ENCODE measurements around the gene CADPS. TPM values are rescaled to one million over a fixed set of nuclear protein-coding genes. Genes with fewer than 3 reads are reported as not detected.

CADPS gene
- total and polyA plus RNA-seq, 10 donors, result 0.16 to 3.6 (median 0.40) TPM

DNA sequence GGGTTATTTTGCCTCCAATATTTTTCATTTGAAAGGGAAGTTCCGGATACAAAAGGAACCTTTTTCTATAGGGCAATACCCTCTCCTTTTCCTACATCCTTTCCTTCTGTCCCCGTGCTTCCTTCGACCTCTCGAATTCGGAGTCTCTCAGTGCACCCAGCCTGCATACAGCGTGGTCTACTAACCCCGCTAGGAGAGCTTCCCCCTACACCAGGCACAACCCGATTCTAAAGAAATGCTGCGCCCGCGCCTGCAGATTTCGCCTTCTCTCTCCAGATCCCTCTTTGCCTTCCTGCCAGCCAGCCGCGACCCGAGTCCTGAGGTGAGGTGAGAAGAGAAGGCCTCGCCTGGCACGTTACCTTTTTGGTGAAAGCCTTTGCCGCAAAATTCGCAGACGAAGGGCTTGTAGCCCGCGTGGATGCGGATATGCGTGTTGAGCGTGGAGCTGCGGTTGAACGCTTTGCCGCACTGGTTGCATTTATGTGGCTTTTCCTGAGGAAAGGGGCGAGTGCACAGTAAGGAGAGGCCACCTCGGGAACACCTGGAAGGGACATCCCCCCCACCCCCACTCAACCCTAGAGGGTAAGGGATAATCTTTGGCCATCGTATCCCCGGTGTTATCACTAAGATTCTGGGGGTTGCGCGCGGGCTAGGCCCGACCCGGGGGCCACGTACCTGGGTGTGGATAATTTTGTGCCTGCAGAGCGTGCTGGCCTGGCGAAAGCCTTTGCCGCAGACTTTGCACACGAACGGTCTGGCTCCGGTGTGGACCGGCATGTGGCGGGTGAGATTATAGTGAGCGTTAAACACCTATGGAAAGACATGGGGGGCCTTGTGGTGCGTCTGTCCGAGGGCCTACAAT, 504.1 kb downstream of the CADPS start:
- Histone ChIP-seq H3K27ac (no peak overlapping the region), H3K27me3 (replicated peaks in 1 of 7) (peaks cover 11 to 100% (median 94%) of the 10 kb centered on the region in 7 donors), H3K9me3 (peaks cover 0 to 2% (median 0%) of the 10 kb centered on the region in 8 donors), H3K36me3 (no peaks in the 10 kb centered on the region), H3K4me1 (peaks cover 0 to 51% (median 21%) of the 10 kb centered on the region in 6 donors), H3K4me3 (no peak overlapping the region)
- 7 to 9% (median 9%) methylated on average over 40 to 49 of the region's 49 CpGs for WGBS, 5 donors
- TF ChIP-seq POLR2A (IDR thresholded peaks at IDR 0.05), result no peak
- TF ChIP-seq, protein P1, sequence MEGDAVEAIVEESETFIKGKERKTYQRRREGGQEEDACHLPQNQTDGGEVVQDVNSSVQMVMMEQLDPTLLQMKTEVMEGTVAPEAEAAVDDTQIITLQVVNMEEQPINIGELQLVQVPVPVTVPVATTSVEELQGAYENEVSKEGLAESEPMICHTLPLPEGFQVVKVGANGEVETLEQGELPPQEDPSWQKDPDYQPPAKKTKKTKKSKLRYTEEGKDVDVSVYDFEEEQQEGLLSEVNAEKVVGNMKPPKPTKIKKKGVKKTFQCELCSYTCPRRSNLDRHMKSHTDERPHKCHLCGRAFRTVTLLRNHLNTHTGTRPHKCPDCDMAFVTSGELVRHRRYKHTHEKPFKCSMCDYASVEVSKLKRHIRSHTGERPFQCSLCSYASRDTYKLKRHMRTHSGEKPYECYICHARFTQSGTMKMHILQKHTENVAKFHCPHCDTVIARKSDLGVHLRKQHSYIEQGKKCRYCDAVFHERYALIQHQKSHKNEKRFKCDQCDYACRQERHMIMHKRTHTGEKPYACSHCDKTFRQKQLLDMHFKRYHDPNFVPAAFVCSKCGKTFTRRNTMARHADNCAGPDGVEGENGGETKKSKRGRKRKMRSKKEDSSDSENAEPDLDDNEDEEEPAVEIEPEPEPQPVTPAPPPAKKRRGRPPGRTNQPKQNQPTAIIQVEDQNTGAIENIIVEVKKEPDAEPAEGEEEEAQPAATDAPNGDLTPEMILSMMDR (IDR thresholded peaks at IDR 0.05 in 8 of 11, conservative IDR thresholded peaks at IDR 0.05 in 3 of 11), result no peak
- TF ChIP-seq POLR2AphosphoS5 (IDR thresholded peaks at IDR 0.05), result no peak
- intact Hi-C loops (cut with DNase I; ENCODE audit: low total_unique reads), result no loop called here
- no peak for DNase-seq

DNA sequence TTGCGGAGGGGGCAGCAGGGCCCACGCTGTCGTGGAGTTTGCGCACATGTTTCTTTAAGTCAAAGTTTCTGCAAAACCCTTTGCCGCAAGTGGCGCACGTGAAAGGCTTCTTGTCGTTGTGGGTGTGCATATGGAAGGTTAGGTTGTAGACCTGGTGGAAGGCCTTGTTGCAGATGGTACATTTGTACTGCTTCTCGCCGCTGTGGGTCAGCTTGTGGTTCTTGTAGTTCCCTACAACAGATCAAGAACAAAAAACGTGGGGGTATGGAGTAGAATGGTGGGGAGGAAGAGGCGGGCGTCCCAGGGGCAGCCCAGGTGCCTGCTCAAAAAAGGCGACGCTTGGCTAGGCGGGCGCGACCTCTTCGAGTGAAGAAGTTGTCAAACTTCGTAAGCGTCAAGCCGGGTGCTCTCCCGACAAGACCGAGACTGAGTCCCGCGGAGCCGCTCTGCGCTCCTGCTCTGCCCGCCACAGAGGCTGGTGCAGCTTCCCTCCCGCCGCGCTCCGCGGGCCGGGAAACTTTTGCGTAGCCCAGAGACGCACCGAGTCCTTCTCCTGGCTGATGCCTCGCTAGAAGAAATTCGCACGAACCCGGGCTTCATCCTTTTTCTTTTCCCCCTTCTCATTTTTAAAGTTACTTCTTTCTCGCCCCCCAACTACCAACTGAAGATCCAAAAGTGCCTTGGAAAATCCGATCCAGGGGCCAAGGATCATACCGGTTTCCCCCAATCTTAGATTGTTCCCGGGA, 504.9 kb downstream of the CADPS start:
- Histone ChIP-seq H3K4me3 (no peak overlapping the region), H3K36me3 (no peaks in the 10 kb centered on the region), H3K4me1 (peaks cover 0 to 51% (median 21%) of the 10 kb centered on the region in 6 donors), H3K27ac (no peak overlapping the region), H3K9me3 (peaks cover 0 to 2% (median 0%) of the 10 kb centered on the region in 8 donors), H3K27me3 (replicated peaks in 1 of 7) (peaks cover 11 to 100% (median 90%) of the 10 kb centered on the region in 7 donors)
- no peak for DNase-seq
- TF ChIP-seq, protein P1 (IDR thresholded peaks at IDR 0.05 in 8 of 11, conservative IDR thresholded peaks at IDR 0.05 in 3 of 11), result no peak
- TF ChIP-seq POLR2AphosphoS5 (IDR thresholded peaks at IDR 0.05), result no peak
- TF ChIP-seq POLR2A (IDR thresholded peaks at IDR 0.05), result no peak
- WGBS, 5 donors, result 3 to 14% (median 5%) methylated on average over 46 of the region's 46 CpGs
- intact Hi-C loops (cut with DNase I; ENCODE audit: low total_unique reads), result no loop called here

DNA sequence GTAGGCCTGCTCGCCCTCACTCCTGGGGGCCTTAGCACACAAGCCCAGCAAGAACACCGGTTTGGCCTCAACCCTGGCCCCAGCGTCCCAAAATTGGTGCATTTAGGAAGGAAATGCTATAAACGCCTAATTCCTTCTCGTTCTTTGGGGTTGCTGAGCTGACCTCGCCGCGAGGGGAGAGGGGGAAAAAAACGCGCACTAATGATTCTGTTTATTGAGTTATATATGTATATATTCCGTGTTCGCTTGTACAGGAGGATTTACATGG, 505.8 kb downstream of the CADPS start:
- no peak for TF ChIP-seq POLR2A (IDR thresholded peaks at IDR 0.05)
- no peak for TF ChIP-seq POLR2AphosphoS5 (IDR thresholded peaks at IDR 0.05)
- TF ChIP-seq, protein P1 (IDR thresholded peaks at IDR 0.05 in 8 of 11, conservative IDR thresholded peaks at IDR 0.05 in 3 of 11), result no peak
- intact Hi-C loops (cut with DNase I; ENCODE audit: low total_unique reads), result no loop called here
- Histone ChIP-seq H3K27me3 (replicated peaks in 1 of 7) (peaks cover 11 to 100% (median 83%) of the 10 kb centered on the region in 7 donors), H3K9me3 (peaks cover 0 to 2% (median 0%) of the 10 kb centered on the region in 8 donors), H3K36me3 (no peaks in the 10 kb centered on the region), H3K4me3 (no peak overlapping the region), H3K4me1 (peaks cover 0 to 47% (median 19%) of the 10 kb centered on the region in 6 donors), H3K27ac (no peak overlapping the region)
- DNase-seq, result no peak
- 5 to 15% (median 9%) methylated on average over 12 of the region's 12 CpGs for WGBS, 5 donors
